HG02759 (cell line): ENCODE measurements around the gene PLET1.
A peak's percentile ranks its signal among the peaks of the same experiment; 100 is the strongest.

Experiments used
- ATAC-seq: cut with Tn5 transposase; IDR thresholded peaks from one replicate; pipeline ENCODE4 v1.9.1; 2021; ENCODE audit warnings: mild to moderate bottlenecking, moderate library complexity; ENCODE audit not compliant: unreplicated experiment

The PLET1 gene

GRCh38 chr11:112248201-112248600, 12.5 kb downstream of the PLET1 start:
- ATAC-seq, result no peak

GRCh38 chr11:112247201-112247600, 13.5 kb downstream of the PLET1 start:
- ATAC-seq, result no peak

- ATAC-seq, result no peak
These were observed 19.2 kb downstream of the PLET1 start for GRCh38 chr11:112241486-112241885.

GRCh38 chr11:112238041-112238440, 22.6 kb downstream of the PLET1 start:
- ATAC-seq, result no peak

GRCh38 chr11:112237451-112237850, 23.2 kb downstream of the PLET1 start:
- ATAC-seq, result no peak

GRCh38 chr11:112235750-112236390, 24.8 kb downstream of the PLET1 start:
- ATAC-seq, result peak; percentile 60

- no peak for ATAC-seq
These were observed 28.7 kb downstream of the PLET1 start for GRCh38 chr11:112231952-112232351.

- no peak for ATAC-seq
These were observed 30.8 kb downstream of the PLET1 start for GRCh38 chr11:112229746-112230433.

- ATAC-seq, result no peak
These were observed 31.5 kb downstream of the PLET1 start for GRCh38 chr11:112229159-112229558.

- no peak for ATAC-seq
These were observed 32.0 kb downstream of the PLET1 start for GRCh38 chr11:112228706-112229105.

- ATAC-seq, result no peak
These were observed 33.2 kb downstream of the PLET1 start for GRCh38 chr11:112227471-112227870.

GRCh38 chr11:112226831-112227401, 33.7 kb downstream of the PLET1 start:
- ATAC-seq, result peak; percentile 53

GRCh38 chr11:112226062-112226830, 34.4 kb downstream of the PLET1 start, which contains the start of gene PTS:
TSS of gene PTS (plus strand) at chr11:112226428. CDS start at chr11:112226444, 16 bp downstream.
- ATAC-seq, result peak; percentile 94

GRCh38 chr11:112225753-112226061, 35.0 kb downstream of the PLET1 start:
- no peak for ATAC-seq

- ATAC-seq, result no peak
These were observed 36.7 kb downstream of the PLET1 start for GRCh38 chr11:112223754-112224532.

GRCh38 chr11:112223121-112223520, 37.5 kb downstream of the PLET1 start:
- no peak for ATAC-seq

GRCh38 chr11:112222303-112222702, 38.4 kb downstream of the PLET1 start:
- no peak for ATAC-seq

- no peak for ATAC-seq
These were observed 39.3 kb downstream of the PLET1 start for GRCh38 chr11:112221274-112221835.

GRCh38 chr11:112219476-112220232, 41.0 kb downstream of the PLET1 start:
- ATAC-seq, result peak; percentile 96
